ENCODE measurements around the gene TNK2.
"Not testable (repeated sequence)": the region's sequence is repeated elsewhere in the genome, so short reads cannot be mapped to it uniquely, and the experiment has no call there.

TNK2 gene

DNA sequence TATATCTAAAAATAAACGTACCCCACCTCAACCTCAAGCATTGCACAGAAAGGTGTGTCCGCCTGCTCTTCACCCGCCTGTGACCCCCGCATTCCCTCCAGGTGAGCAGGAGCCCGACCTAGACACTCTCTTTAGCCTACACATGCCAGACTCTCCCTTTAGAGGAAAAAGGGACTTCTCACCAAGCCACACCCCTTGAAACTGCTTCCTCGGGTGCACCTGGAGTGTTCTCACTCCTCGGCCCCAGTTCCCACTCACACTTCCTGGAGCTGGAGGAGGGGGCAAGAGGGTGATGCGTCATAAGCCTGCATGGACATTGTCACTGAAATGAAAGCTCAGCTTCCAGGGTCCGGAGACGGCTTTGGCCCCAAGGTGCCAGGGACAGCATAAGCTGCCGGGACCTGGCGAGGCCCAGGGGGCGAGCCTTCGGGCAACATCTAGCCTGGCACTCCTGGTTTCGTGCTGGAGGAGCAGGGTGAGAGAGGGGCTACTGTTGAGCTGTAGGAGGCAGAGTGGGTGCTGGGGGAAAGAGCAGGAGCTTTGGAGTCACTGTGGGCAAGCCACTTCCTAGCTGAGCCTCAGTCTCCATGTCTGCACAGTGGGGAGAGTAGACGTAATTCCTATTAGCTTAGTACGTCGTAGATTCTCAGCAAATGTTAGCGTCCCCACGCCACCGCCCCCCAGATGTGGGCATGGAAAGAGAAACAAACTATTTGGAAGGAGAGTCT, 86.8 kb downstream of the TNK2 start:
- DNase-seq (ENCODE audit: low spot score), result no peak

DNA sequence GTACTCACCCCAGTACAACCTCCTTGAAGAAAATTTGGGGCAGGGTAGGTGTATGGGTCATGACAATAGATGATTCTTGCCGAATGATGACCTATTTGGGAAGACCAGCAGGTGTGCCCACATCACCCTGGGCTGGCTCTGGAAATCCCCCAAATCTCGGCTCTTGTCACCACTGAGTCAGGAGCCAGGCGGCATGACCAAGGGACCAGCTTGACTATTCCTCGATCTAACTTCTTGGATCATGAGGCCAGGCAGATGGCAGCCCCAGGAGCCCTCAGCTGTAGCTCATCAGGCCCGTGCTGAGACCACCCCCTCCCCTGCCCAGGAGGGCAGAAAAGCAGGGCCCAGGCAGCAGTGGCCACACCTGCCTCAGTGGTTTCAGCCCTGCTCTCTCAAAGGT, 87.5 kb downstream of the TNK2 start:
- DNase-seq (ENCODE audit: low spot score), result no peak

DNA sequence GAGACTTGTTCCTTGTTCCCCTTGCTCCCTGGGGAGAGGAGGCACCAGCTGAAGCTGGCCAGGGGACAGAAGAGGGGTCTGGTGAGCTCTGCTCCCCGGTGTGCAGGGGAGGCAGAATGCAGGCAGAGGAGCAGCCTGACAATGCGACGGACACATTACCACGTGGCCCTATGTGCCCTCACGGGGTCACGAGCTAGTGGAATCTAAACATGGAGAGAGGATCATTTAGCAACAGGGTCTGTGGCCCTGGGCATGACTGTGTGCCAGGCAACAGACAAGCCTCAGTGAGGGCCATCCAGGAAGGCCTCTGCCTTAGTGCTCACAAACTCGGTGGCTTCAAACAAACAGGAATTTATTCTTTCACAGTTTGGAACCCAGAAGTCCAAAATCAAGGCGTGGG, 88.2 kb downstream of the TNK2 start:
- DNase-seq (ENCODE audit: low spot score), result no peak

DNA sequence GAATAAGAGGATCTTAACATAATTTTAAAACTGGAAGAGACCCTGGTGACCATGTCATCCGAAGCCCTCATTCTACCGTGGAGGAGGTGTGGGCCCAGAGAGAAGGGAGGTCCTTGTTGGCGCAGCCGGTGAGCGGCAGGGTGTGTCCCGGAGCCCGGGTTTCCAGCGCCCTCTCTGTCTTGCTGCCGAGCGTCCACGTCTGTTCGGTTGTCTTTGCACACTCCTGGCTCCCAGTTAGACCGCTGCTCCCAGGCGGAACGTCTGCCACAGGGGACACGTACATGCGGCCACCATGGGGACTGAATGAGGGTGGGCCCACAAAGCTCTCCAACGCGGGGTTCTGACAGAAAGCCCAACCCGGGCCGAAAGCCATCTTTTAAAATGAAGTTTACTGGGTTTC, 90.0 kb downstream of the TNK2 start:
- no peak for DNase-seq (ENCODE audit: low spot score)

DNA sequence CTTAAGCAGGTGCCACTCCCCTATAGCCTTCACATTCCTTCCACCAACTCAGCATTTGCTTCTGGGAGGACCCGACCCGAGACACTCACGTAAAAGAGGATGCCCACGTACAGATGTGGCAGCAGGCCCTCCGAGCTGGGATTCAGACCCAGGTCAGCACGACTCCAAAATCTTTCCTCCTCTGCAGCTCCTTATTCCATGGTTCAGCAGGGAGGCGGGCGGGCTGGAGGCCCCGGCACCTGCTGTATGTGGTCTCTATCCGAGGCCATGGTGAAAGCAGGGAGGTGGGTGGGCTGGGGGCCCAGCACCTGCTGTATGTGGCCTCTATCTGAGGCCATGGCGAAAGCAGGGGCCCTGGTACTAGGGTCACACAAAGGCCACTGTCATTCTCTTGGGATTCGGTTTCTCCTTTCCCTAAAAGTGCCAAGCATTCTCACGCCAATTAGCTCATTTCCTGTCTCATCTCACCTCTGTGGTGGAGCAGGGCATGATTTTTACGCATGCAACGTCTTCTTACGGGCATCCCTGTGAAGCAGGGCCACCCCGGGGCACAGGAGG, 90.7 kb downstream of the TNK2 start:
- DNase-seq (ENCODE audit: low spot score), result no peak

DNA sequence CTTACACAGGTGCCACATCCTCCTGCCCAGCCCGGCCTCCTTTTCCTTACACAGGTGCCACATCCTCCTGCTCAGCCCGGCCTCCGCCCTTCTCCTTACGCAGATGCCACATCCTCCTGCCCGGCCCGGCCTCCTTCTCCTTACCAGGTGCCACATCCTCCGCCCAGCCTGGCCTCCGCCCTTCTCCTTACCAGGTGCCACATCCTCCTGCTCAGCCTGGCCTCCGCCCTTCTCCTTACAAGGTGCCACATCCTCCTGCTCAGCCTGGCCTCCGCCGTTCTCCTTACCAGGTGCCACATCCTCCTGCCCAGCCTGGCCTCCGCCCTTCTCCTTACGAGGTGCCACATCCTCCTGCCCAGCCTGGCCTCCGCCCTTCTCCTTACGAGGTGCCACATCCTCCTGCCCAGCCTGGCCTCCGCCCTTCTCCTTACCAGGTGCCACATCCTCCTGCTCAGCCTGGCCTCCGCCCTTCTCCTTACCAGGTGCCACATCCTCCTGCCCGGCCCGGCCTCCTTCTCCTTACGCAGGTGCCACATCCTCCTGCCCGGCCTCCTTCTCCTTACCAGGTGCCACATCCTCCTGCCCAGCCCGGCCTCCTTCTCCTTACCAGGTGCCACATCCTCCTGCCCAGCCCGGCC, 92.0 kb downstream of the TNK2 start:
- not testable (repeated sequence) for DNase-seq (ENCODE audit: low spot score)

DNA sequence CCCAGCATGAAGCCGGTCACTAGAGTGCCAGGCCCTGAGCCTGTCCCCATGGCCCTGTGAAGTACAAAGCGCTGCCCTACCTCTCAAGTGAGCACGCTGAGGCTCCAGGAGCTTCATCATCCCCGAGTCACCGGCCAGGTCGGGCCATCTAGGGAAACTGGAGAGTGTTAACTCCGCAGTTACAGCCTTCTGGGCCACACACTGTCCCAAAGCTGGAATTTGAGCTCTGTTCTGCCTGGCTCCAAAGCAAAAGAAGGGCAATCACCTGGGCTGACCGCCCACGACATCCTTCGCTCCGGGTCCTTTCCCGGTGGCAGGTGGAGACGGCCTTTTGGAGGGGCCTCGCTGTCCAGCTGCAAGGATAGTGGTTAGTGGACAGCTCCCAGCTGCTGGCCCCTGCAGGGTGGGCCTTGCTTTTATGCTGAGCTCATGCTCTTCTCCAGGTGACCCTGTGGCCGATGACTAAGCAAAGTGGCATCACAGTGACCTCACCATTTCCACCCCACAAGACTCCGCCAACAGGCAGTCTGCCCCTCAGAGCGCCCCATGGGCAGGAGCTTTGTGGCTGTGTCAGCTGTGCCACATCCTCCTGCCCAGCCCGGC, 93.1 kb downstream of the TNK2 start:
- no peak for DNase-seq (ENCODE audit: low spot score)

DNA sequence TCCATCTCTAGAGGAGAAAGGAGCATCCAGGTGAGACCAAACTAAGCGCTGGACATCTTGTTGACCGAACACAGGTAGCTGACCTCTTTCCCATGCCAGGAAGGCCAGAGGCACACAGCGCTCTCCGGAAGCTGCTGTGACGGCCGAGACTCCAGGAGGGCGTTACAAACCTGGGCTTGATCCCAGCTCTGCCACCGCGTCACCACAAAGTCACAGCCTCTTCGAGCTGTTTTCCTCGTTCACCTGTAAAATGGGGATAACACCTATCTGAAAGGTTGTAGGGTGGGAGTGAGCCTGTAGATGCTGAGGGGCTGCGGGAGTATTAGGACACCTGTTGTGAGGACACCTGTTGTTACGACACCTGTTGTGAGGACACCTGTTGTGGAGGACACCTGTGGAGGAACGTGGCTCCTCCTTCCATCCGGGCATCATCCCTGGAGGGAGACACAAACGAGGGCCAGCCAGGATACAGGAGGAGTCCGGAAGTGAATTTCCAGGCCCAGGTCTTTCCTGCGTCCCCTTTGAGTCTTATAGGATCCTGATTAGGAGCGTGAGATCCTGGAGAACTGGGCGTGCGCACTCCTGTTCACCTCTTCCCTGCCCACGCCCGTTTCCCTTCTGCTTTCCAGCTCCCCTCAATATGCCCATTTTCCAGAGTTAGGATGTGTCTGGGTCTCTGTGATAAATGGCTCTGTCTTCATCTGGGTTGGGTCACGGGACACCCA, 94.3 kb downstream of the TNK2 start:
- no peak for DNase-seq (ENCODE audit: low spot score)

All from COLO829 (cell line).